ENCODE measurements around the gene CNNM2. TPM values are rescaled to one million over a fixed set of nuclear protein-coding genes. Genes with fewer than 3 reads are reported as not detected.

CNNM2 gene
- total and polyA plus RNA-seq, 8 donors = 0.76 to 45.5 (median 6.3) TPM

DNA sequence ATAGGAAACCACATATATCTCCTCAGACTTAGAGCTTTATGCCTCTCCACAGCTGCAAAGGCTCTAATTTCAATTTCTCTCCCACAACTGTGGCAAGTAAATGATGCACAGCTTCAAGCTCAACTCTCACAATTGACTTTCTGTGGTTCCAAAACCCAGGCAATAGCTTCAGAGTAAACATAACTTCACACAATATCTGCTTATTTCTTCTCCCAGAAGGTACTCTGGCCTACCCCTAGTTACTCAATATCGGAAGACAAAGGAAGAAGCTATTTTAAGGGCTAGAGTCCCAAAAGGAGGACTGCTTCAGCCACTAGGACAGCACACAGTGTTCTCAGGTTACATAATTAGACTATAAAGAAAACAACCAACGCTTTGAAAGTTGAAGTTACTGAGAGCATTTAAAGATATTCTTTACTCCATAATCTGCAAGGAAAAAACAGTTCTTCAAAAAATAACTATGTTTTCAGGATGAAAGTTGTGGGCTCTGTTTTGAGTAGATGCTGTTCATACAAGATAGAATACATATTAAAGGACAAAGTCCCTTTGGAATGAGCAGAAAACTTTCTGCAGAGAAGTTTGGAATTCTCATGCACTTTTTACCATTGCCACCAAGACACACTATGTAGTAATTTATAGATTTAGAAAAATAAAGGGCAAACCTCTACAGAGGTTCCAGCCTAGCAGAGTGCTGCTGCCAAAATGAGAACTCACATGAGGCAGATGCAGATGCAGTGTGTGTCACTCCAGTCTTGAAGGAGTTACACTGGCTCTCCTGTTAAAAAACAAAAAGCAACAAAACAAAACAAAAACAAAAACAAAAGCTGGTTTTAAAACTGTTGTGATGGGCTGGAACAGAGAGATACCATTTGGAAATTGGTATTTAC lies 193.2 kb downstream of the CNNM2 start:
- H3K4me3 ChIP-seq = no peak overlapping the region
- H3K4me1 ChIP-seq = peaks cover 21 to 64% (median 41%) of the 10 kb centered on the region in 4 donors
- no peak for DNase-seq
- no peaks in the 10 kb centered on the region for H3K27me3 ChIP-seq
- H3K9me3 ChIP-seq = no peaks in the 10 kb centered on the region
- peaks cover 0 to 15% (median 7%) of the 10 kb centered on the region in 4 donors for H3K36me3 ChIP-seq
- peak overlapping the region in 4 of 5 donors; percentile 13 to 67 (median 52) for H3K27ac ChIP-seq
- intact Hi-C loops (cut with DNase I; ENCODE audit: low total_unique reads) = no loop called here
- TF ChIP-seq, protein P1, sequence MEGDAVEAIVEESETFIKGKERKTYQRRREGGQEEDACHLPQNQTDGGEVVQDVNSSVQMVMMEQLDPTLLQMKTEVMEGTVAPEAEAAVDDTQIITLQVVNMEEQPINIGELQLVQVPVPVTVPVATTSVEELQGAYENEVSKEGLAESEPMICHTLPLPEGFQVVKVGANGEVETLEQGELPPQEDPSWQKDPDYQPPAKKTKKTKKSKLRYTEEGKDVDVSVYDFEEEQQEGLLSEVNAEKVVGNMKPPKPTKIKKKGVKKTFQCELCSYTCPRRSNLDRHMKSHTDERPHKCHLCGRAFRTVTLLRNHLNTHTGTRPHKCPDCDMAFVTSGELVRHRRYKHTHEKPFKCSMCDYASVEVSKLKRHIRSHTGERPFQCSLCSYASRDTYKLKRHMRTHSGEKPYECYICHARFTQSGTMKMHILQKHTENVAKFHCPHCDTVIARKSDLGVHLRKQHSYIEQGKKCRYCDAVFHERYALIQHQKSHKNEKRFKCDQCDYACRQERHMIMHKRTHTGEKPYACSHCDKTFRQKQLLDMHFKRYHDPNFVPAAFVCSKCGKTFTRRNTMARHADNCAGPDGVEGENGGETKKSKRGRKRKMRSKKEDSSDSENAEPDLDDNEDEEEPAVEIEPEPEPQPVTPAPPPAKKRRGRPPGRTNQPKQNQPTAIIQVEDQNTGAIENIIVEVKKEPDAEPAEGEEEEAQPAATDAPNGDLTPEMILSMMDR (IDR thresholded peaks at IDR 0.05) = no peak
- TF ChIP-seq POLR2A (IDR thresholded peaks at IDR 0.05) = no peak
- TF ChIP-seq POLR2AphosphoS5 (IDR thresholded peaks at IDR 0.05) = no peak
- TF ChIP-seq EP300 (IDR thresholded peaks at IDR 0.05) = no peak
- 19 to 51% (median 35%) methylated on average over 2 of the region's 2 CpGs for WGBS, 5 donors

DNA sequence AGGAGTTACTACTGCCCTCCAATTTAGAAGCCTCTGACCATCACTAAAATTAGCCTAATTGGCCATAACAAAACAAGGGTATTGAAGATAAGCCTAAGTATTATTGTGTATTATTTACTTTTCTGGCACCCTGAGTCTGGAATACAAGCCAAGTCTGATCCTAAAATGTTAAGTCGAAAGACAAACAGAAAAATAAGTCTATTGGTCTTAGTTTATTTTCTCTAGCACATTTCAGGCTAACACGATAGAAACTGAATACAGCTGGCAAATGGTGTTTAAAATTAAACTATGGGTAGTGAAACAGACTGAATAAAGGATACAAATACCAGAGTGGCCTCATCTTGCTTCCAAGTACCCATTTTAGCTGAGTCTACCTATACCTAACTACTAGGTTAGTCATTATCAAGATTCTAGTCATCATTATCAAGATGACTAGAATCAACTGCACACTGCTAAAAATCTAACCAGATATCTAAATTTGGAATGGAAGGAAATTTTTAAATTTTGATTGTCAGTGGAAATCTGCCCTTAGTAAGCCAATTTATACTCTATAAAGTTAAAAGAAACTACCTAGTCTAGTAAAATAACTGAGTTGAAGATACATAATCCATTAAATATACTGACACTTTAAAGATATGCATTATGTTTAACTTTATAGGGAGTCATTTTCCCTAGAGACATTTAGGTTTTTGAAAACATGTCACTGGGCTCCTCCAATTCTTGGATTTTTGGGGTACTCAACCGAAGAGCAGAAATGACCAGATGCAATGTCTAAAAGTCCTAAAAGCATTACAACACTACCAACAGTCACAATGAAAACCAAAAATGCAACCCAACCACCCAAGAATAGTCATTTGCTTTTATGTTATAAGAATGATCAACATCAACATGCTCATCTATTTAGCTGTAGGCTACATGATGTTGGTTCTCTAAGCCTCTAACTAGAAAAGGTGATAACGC lies 194.1 kb downstream of the CNNM2 start:
- intact Hi-C loops (cut with DNase I; ENCODE audit: low total_unique reads) = no loop called here
- TF ChIP-seq, protein P1 (IDR thresholded peaks at IDR 0.05) = no peak
- TF ChIP-seq POLR2AphosphoS5 (IDR thresholded peaks at IDR 0.05) = no peak
- TF ChIP-seq POLR2A (IDR thresholded peaks at IDR 0.05) = no peak
- TF ChIP-seq EP300 (IDR thresholded peaks at IDR 0.05) = no peak
- Histone ChIP-seq H3K36me3 (peaks cover 0 to 11% (median 5%) of the 10 kb centered on the region in 4 donors), H3K27ac (peak overlapping the region in 3 of 5 donors; percentile 37 to 67 (median 67)), H3K4me1 (peaks cover 21 to 72% (median 39%) of the 10 kb centered on the region in 4 donors), H3K9me3 (no peaks in the 10 kb centered on the region), H3K27me3 (no peaks in the 10 kb centered on the region), H3K4me3 (no peak overlapping the region)
- no peak for DNase-seq
- 55 to 69% (median 62%) methylated on average over 4 of the region's 4 CpGs for WGBS, 5 donors

DNA sequence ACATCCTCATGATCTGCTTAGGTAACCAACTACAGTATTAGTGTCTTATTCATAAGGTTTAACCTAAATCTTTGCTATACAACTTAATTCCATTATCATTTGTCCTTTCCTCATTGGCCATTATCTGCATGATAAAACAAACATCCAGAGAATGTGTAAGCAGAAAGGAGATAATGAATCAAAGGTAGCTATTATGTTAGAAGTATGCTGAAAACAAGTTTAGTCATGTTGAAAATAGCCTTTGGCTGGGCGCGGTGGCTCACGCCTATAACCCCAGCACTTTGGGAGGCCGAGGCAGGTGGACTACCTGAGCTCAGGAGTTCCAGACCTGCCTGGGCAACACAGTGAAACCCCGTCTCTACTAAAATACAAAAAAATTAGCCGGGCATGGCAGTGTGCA lies 196.8 kb downstream of the CNNM2 start:
- DNase-seq = peak in 1 of 2 donors; percentile 34
- H3K9me3 ChIP-seq = no peaks in the 10 kb centered on the region
- H3K27me3 ChIP-seq = no peaks in the 10 kb centered on the region
- intact Hi-C loops (cut with DNase I; ENCODE audit: low total_unique reads) = no loop called here
- TF ChIP-seq POLR2A (IDR thresholded peaks at IDR 0.05) (no peak), POLR2AphosphoS5 (IDR thresholded peaks at IDR 0.05) (no peak), EP300 (IDR thresholded peaks at IDR 0.05) (no peak)
- TF ChIP-seq, protein P1 (IDR thresholded peaks at IDR 0.05) = no peak
- no peak overlapping the region for H3K27ac ChIP-seq
- H3K36me3 ChIP-seq = no peaks in the 10 kb centered on the region
- H3K4me1 ChIP-seq = peaks cover 21 to 76% (median 36%) of the 10 kb centered on the region in 4 donors
- no peak overlapping the region for H3K4me3 ChIP-seq
- WGBS, 5 donors = 45 to 75% (median 50%) methylated on average over 6 of the region's 6 CpGs

DNA sequence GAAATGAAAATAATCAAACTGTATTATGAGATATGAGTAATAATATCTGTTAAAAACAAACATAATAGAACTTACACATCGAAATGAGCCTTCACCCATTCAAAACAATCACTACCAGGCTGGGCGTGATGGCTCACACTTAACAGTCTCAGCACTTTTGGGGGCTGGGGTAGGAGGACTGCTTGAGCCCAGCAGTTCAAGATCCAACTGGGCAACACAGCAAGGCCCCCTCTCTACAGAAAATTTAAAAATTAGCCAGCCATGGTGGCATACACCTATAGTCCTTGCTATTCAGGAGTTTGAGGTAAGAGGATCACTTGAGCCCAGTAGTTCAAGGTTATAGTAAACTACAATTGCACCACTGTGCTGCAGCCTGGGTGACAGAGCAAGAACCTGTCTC lies 199.2 kb downstream of the CNNM2 start:
- Histone ChIP-seq H3K9me3 (no peaks in the 10 kb centered on the region), H3K27ac (no peak overlapping the region), H3K4me1 (peaks cover 16 to 74% (median 35%) of the 10 kb centered on the region in 4 donors), H3K27me3 (no peaks in the 10 kb centered on the region), H3K36me3 (no peaks in the 10 kb centered on the region), H3K4me3 (no peak overlapping the region)
- whole genome bisulfite sequencing, 5 donors = 83 to 97% (median 91%) methylated on average over 2 of the region's 2 CpGs
- TF ChIP-seq, protein P1 (IDR thresholded peaks at IDR 0.05) = no peak
- no peak for TF ChIP-seq EP300 (IDR thresholded peaks at IDR 0.05)
- TF ChIP-seq POLR2A (IDR thresholded peaks at IDR 0.05) = no peak
- no peak for TF ChIP-seq POLR2AphosphoS5 (IDR thresholded peaks at IDR 0.05)
- intact Hi-C loops (cut with DNase I; ENCODE audit: low total_unique reads) = no loop called here
- no peak for DNase-seq
